SK-N-MC (cell line): ENCODE results near the gene LNX2.

ENCODE experiments used
- DNase-seq: peaks from one replicate; pipeline ENCODE4 v3.0.0-alpha.2; 2011; ENCODE audit warnings: low read depth, low spot score
- H3K27ac ChIP-seq: fragments of 200-600 bp; sonication (generic); 2 replicates; pipeline ENCODE4 v1.5.1; 2016; ENCODE audit warnings: mixed run types
- H3K36me3 ChIP-seq: fragments of 200-600 bp; sonication (generic); 2 replicates; pipeline ENCODE4 v1.6.1; 2017; ENCODE audit warnings: antibody characterized with exemption, low read length, mixed read lengths; ENCODE audit not compliant: insufficient read depth
- H3K4me3 ChIP-seq: fragments of 200-600 bp; sonication (generic); 2 replicates; pipeline ENCODE4 v1.5.1; 2016
- H3K9ac ChIP-seq: fragments of 200-600 bp; sonication (generic); 2 replicates; pipeline ENCODE4 v1.8.0; 2017; ENCODE audit warnings: mixed run types, mixed read lengths; ENCODE audit not compliant: insufficient read length
- H3K9me3 ChIP-seq: fragments of 200-600 bp; sonication (generic); 2 replicates; pipeline ENCODE4 v1.6.1; 2017; ENCODE audit warnings: low read depth, mild to moderate bottlenecking, antibody characterized with exemption, low read length, moderate library complexity, mixed read lengths
- EZH2 ChIP-seq: fragments of 200-600 bp; sonication (generic); IDR thresholded peaks from one replicate; pipeline ENCODE4 v1.6.1; 2017; ENCODE audit warnings: antibody characterized with exemption
- FOXP2 ChIP-seq: optimal IDR thresholded peaks from 2 replicates; pipeline ENCODE3; 2011; ENCODE audit warnings: mild to moderate bottlenecking, moderate library complexity; ENCODE audit not compliant: insufficient read depth; ENCODE audit errors: extremely low read length, control extremely low read depth
- POLR2AphosphoS5 ChIP-seq: IDR thresholded peaks from 2 replicates; pipeline ENCODE4 v1.6.1; 2012; ENCODE audit warnings: mild to moderate bottlenecking, low read depth, low read length, borderline replicate concordance

LNX2 gene

GRCh38 chr13:27613628-27614027 is 6.7 kb downstream of the LNX2 start:
- Histone ChIP-seq H3K9ac (no peak overlapping the region), H3K27ac (no peak overlapping the region), H3K4me3 (no peak overlapping the region), H3K36me3 (no peaks in the 10 kb centered on the region), H3K9me3 (no peaks in the 10 kb centered on the region; the same call in 1 of the 2 replicates)
- TF ChIP-seq POLR2AphosphoS5 (no peak), FOXP2 (no peak), EZH2 (no peak)
- no peak for DNase-seq

- no peak overlapping the region for H3K9ac ChIP-seq
- H3K27ac ChIP-seq: no peak overlapping the region
- no peaks in the 10 kb centered on the region for H3K36me3 ChIP-seq
- no peak for DNase-seq
- TF ChIP-seq EZH2: no peak
- no peak for TF ChIP-seq FOXP2
- TF ChIP-seq POLR2AphosphoS5: no peak
- H3K4me3 ChIP-seq: 0 out of 2 replicates have a peak overlapping the region, but pooled peaks have one; percentile 7
- H3K9me3 ChIP-seq: no peaks in the 10 kb centered on the region
These were observed 13.2 kb downstream of the LNX2 start for GRCh38 chr13:27607125-27607524.

GRCh38 chr13:27605610-27606200 is 14.6 kb downstream of the LNX2 start:
- TF ChIP-seq EZH2: no peak
- no peak for TF ChIP-seq POLR2AphosphoS5
- TF ChIP-seq FOXP2: no peak
- Histone ChIP-seq H3K27ac (no peak overlapping the region), H3K9me3 (no peaks in the 10 kb centered on the region), H3K9ac (no peak overlapping the region), H3K36me3 (no peaks in the 10 kb centered on the region), H3K4me3 (no peak overlapping the region)
- DNase-seq: no peak

GRCh38 chr13:27605099-27605498 is 15.2 kb downstream of the LNX2 start:
- H3K9ac ChIP-seq: no peak overlapping the region
- H3K27ac ChIP-seq: no peak overlapping the region
- no peak overlapping the region for H3K4me3 ChIP-seq
- no peaks in the 10 kb centered on the region for H3K9me3 ChIP-seq
- TF ChIP-seq FOXP2: no peak
- TF ChIP-seq POLR2AphosphoS5: no peak
- no peak for TF ChIP-seq EZH2
- no peaks in the 10 kb centered on the region for H3K36me3 ChIP-seq
- no peak for DNase-seq

- no peak for DNase-seq
- no peaks in the 10 kb centered on the region for H3K9me3 ChIP-seq
- H3K36me3 ChIP-seq: no peaks in the 10 kb centered on the region
- no peak overlapping the region for H3K4me3 ChIP-seq
- no peak for TF ChIP-seq EZH2
- H3K9ac ChIP-seq: no peak overlapping the region
- H3K27ac ChIP-seq: no peak overlapping the region
These were observed 18.5 kb downstream of the LNX2 start for GRCh38 chr13:27601803-27602202.

- TF ChIP-seq FOXP2 (no peak), POLR2AphosphoS5 (no peak), EZH2 (no peak)
- Histone ChIP-seq H3K9ac (no peak overlapping the region), H3K36me3 (no peaks in the 10 kb centered on the region), H3K9me3 (no peaks in the 10 kb centered on the region), H3K4me3 (no peak overlapping the region), H3K27ac (no peak overlapping the region)
- no peak for DNase-seq
These were observed 19.1 kb downstream of the LNX2 start for GRCh38 chr13:27601208-27601607.

GRCh38 chr13:27600711-27601110 is 19.6 kb downstream of the LNX2 start:
- Histone ChIP-seq H3K27ac (no peak overlapping the region), H3K9me3 (no peaks in the 10 kb centered on the region), H3K9ac (no peak overlapping the region), H3K36me3 (no peaks in the 10 kb centered on the region), H3K4me3 (no peak overlapping the region)
- no peak for DNase-seq
- TF ChIP-seq FOXP2 (no peak), POLR2AphosphoS5 (no peak), EZH2 (no peak)

GRCh38 chr13:27599845-27600553 is 20.3 kb downstream of the LNX2 start:
- no peak overlapping the region for H3K4me3 ChIP-seq
- H3K36me3 ChIP-seq: no peaks in the 10 kb centered on the region
- no peak overlapping the region for H3K9ac ChIP-seq
- DNase-seq: no peak
- no peak overlapping the region for H3K27ac ChIP-seq
- H3K9me3 ChIP-seq: no peaks in the 10 kb centered on the region
- no peak for TF ChIP-seq FOXP2

- H3K9ac ChIP-seq: no peak overlapping the region
- no peaks in the 10 kb centered on the region for H3K36me3 ChIP-seq
- no peaks in the 10 kb centered on the region for H3K9me3 ChIP-seq
- TF ChIP-seq FOXP2 (no peak), EZH2 (no peak), POLR2AphosphoS5 (no peak)
- H3K27ac ChIP-seq: no peak overlapping the region
- H3K4me3 ChIP-seq: no peak overlapping the region
- DNase-seq: no peak
These were observed 21.2 kb downstream of the LNX2 start for GRCh38 chr13:27599096-27599495.
